HepG2 (cell line): ENCODE results near the gene C11orf58. TPM values are rescaled to one million over a fixed set of nuclear protein-coding genes. Genes with fewer than 3 reads are reported as not detected.

ENCODE experiments used
- ERF ChIP-seq: IDR thresholded peaks from 2 replicates; pipeline ENCODE4 v1.6.1; 2018; ENCODE audit warnings: missing biosample characterization, missing genetic modification reagents
- FOSL2 ChIP-seq: sonication (generic); formaldehyde crosslinking; IDR thresholded peaks from 2 replicates; pipeline ENCODE4 v1.4.0; 2020; ENCODE audit warnings: missing genetic modification reagents
- FOXP1 ChIP-seq, 2 experiments: fragments of 450-650 bp in 1 of 2; IDR thresholded peaks; 2 replicates each; pipeline ENCODE4 v1.6.1; 2017 to 2018; ENCODE audit warnings: antibody characterized with exemption in 1 of 2
- HOXA5 ChIP-seq: sonication (generic); formaldehyde crosslinking; IDR thresholded peaks from 2 replicates; pipeline ENCODE4 v1.4.0; 2020; ENCODE audit warnings: missing genetic modification reagents
- RFXAP ChIP-seq: sonication (generic); formaldehyde crosslinking; IDR thresholded peaks from 2 replicates; pipeline ENCODE4 v1.4.0; 2020; ENCODE audit warnings: missing genetic modification reagents, borderline replicate concordance
- SATB2 ChIP-seq: sonication (generic); formaldehyde crosslinking; IDR thresholded peaks from 2 replicates; pipeline ENCODE4 v1.5.0; 2020; ENCODE audit warnings: missing genetic modification reagents
- SOX5 ChIP-seq: IDR thresholded peaks from 2 replicates; pipeline ENCODE4 v1.6.1; 2016; ENCODE audit warnings: borderline replicate concordance
- SP5 ChIP-seq: IDR thresholded peaks from 2 replicates; pipeline ENCODE4 v1.6.1; 2016; ENCODE audit warnings: low read depth, borderline replicate concordance
- ZC3H4 ChIP-seq: sonication (generic); formaldehyde crosslinking; IDR thresholded peaks from 2 replicates; pipeline ENCODE4 v1.4.0; 2020; ENCODE audit warnings: missing genetic modification reagents, borderline replicate concordance
- ZFP36L1 ChIP-seq: sonication (generic); formaldehyde crosslinking; IDR thresholded peaks from 2 replicates; pipeline ENCODE4 v1.8.0; 2022; ENCODE audit warnings: mild to moderate bottlenecking, missing genetic modification reagents, moderate library complexity
- ZKSCAN5 ChIP-seq: sonication (generic); formaldehyde crosslinking; IDR thresholded peaks from 2 replicates; pipeline ENCODE4 v1.5.1; 2020; ENCODE audit warnings: mild to moderate bottlenecking, missing genetic modification reagents
- ZNF136 ChIP-seq: sonication (generic); formaldehyde crosslinking; IDR thresholded peaks from 2 replicates; pipeline ENCODE4 v1.8.1; 2022; ENCODE audit warnings: low read depth, mild to moderate bottlenecking, moderate library complexity, missing genetic modification reagents
- ZNF138 ChIP-seq: sonication (generic); formaldehyde crosslinking; IDR thresholded peaks from 2 replicates; pipeline ENCODE4 v1.5.0; 2020; ENCODE audit warnings: mild to moderate bottlenecking, low read depth, missing genetic modification reagents
- ZNF160 ChIP-seq: sonication (generic); formaldehyde crosslinking; IDR thresholded peaks from 2 replicates; pipeline ENCODE4 v1.8.0; 2022; ENCODE audit warnings: mild to moderate bottlenecking, inconsistent platforms, missing genetic modification reagents
- ZNF383 ChIP-seq: sonication (generic); formaldehyde crosslinking; IDR thresholded peaks from 2 replicates; pipeline ENCODE4 v1.4.0; 2020; ENCODE audit warnings: missing genetic modification reagents, mild to moderate bottlenecking, borderline replicate concordance
- ZNF44 ChIP-seq: sonication (generic); formaldehyde crosslinking; IDR thresholded peaks from 2 replicates; pipeline ENCODE4 v1.5.1; 2020; ENCODE audit warnings: mild to moderate bottlenecking, missing genetic modification reagents
- ZNF468 ChIP-seq: sonication (generic); formaldehyde crosslinking; IDR thresholded peaks from 2 replicates; pipeline ENCODE4 v1.8.0; 2022; ENCODE audit warnings: mild to moderate bottlenecking, moderate library complexity, missing genetic modification reagents
- ZNF562 ChIP-seq: sonication (generic); formaldehyde crosslinking; IDR thresholded peaks from 2 replicates; pipeline ENCODE4 v1.8.0; 2022; ENCODE audit warnings: missing genetic modification reagents, borderline replicate concordance
- ZNF563 ChIP-seq: sonication (generic); formaldehyde crosslinking; IDR thresholded peaks from 2 replicates; pipeline ENCODE4 v1.8.0; 2022; ENCODE audit warnings: mild to moderate bottlenecking, moderate library complexity, missing genetic modification reagents
- ZNF678 ChIP-seq: sonication (generic); formaldehyde crosslinking; IDR thresholded peaks from 2 replicates; pipeline ENCODE4 v1.4.0; 2020; ENCODE audit warnings: mild to moderate bottlenecking, missing genetic modification reagents
- ZNF768 ChIP-seq: sonication (generic); formaldehyde crosslinking; IDR thresholded peaks from 2 replicates; pipeline ENCODE4 v1.4.0; 2020; ENCODE audit warnings: missing genetic modification reagents
- ZNF782 ChIP-seq: sonication (generic); formaldehyde crosslinking; IDR thresholded peaks from 2 replicates; pipeline ENCODE4 v1.4.0; 2020; ENCODE audit warnings: missing genetic modification reagents, mild to moderate bottlenecking, borderline replicate concordance
- polyA plus RNA-seq, 8 experiments: library from polyadenylated mRNA; depleted of rRNA in 3 of 8; stranded (reverse) in 7 of 8; unstranded in 1 of 8; fragments of >200 nt; fragmentation: Illumina TruSeq in 4 of 8; extraction: Trizol in 4 of 8; gene quantifications; 2 replicates each; pipeline versions ENCODE4 v1.2.1 to v1.2.3, GENCODE V29; 2011 to 2016; ENCODE audit warnings: low read depth in 4 of 8, missing spikeins in 1 of 8, mixed read lengths in 1 of 8; ENCODE audit not compliant: insufficient read depth in 1 of 8
- total RNA-seq, 5 experiments: library from RNA; depleted of rRNA; stranded (reverse); fragments of >200 nt; fragmentation: Illumina TruSeq; extraction: Trizol; gene quantifications; 2 replicates each; pipeline ENCODE4 v1.2.3, GENCODE V29; 2016; ENCODE audit warnings: low read depth in 1 of 5
- TF ChIP-seq, protein P1 (sequence below): sonication (generic); formaldehyde crosslinking; conservative IDR thresholded peaks from 2 replicates; pipeline ENCODE4 v1.4.0; 2020; ENCODE audit warnings: missing genetic modification reagents
- TF ChIP-seq, protein P2 (sequence below): sonication (generic); formaldehyde crosslinking; IDR thresholded peaks from 2 replicates; pipeline ENCODE4 v1.4.0; 2020; ENCODE audit warnings: missing genetic modification reagents, borderline replicate concordance
- TF ChIP-seq, protein P3 (sequence below): sonication (generic); formaldehyde crosslinking; IDR thresholded peaks from 2 replicates; pipeline ENCODE4 v1.5.1; 2020; ENCODE audit warnings: missing genetic modification reagents, mild to moderate bottlenecking, borderline replicate concordance
- TF ChIP-seq, protein P4 (sequence below): IDR thresholded peaks from 2 replicates; pipeline ENCODE4 v1.6.1; 2016; ENCODE audit warnings: control low read depth

The C11orf58 gene
- total and polyA plus RNA-seq, 2 of the 13 experiments (the other 11 are each of a cell fraction or from before 2014, with no cell fraction given), result 83.8 to 167 TPM

GRCh38 chr11:16805938-16806337, 67.5 kb downstream of the C11orf58 start (continued):
- no peak for TF ChIP-seq SP5 (CRISPR knock-in tag)
- no peak for TF ChIP-seq ZNF136
- no peak for TF ChIP-seq ZNF138
- no peak for TF ChIP-seq FOXP1 (IDR thresholded peaks at IDR 0.05)
- TF ChIP-seq FOXP1 (CRISPR knock-in tag; IDR thresholded peaks at IDR 0.05), result no peak
- no peak for TF ChIP-seq ZFP36L1 (CRISPR knock-in tag)
- no peak for TF ChIP-seq ZNF44
- TF ChIP-seq, protein P1, sequence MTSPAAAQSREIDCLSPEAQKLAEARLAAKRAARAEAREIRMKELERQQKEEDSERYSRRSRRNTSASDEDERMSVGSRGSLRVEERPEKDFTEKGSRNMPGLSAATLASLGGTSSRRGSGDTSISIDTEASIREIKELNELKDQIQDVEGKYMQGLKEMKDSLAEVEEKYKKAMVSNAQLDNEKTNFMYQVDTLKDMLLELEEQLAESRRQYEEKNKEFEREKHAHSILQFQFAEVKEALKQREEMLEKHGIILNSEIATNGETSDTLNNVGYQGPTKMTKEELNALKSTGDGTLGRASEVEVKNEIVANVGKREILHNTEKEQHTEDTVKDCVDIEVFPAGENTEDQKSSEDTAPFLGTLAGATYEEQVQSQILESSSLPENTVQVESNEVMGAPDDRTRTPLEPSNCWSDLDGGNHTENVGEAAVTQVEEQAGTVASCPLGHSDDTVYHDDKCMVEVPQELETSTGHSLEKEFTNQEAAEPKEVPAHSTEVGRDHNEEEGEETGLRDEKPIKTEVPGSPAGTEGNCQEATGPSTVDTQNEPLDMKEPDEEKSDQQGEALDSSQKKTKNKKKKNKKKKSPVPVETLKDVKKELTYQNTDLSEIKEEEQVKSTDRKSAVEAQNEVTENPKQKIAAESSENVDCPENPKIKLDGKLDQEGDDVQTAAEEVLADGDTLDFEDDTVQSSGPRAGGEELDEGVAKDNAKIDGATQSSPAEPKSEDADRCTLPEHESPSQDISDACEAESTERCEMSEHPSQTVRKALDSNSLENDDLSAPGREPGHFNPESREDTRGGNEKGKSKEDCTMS (CRISPR knock-in tag), result no peak
- no peak for TF ChIP-seq ERF
- TF ChIP-seq ZKSCAN5 (CRISPR knock-in tag), result no peak
- TF ChIP-seq, protein P2, sequence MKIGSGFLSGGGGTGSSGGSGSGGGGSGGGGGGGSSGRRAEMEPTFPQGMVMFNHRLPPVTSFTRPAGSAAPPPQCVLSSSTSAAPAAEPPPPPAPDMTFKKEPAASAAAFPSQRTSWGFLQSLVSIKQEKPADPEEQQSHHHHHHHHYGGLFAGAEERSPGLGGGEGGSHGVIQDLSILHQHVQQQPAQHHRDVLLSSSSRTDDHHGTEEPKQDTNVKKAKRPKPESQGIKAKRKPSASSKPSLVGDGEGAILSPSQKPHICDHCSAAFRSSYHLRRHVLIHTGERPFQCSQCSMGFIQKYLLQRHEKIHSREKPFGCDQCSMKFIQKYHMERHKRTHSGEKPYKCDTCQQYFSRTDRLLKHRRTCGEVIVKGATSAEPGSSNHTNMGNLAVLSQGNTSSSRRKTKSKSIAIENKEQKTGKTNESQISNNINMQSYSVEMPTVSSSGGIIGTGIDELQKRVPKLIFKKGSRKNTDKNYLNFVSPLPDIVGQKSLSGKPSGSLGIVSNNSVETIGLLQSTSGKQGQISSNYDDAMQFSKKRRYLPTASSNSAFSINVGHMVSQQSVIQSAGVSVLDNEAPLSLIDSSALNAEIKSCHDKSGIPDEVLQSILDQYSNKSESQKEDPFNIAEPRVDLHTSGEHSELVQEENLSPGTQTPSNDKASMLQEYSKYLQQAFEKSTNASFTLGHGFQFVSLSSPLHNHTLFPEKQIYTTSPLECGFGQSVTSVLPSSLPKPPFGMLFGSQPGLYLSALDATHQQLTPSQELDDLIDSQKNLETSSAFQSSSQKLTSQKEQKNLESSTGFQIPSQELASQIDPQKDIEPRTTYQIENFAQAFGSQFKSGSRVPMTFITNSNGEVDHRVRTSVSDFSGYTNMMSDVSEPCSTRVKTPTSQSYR (CRISPR knock-in tag), result no peak
- no peak for TF ChIP-seq ZC3H4
- TF ChIP-seq, protein P3, sequence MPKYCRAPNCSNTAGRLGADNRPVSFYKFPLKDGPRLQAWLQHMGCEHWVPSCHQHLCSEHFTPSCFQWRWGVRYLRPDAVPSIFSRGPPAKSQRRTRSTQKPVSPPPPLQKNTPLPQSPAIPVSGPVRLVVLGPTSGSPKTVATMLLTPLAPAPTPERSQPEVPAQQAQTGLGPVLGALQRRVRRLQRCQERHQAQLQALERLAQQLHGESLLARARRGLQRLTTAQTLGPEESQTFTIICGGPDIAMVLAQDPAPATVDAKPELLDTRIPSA, result no peak
- no peak for TF ChIP-seq RFXAP (CRISPR knock-in tag)
- no peak for TF ChIP-seq ZNF782 (CRISPR knock-in tag)
- TF ChIP-seq, protein P4, sequence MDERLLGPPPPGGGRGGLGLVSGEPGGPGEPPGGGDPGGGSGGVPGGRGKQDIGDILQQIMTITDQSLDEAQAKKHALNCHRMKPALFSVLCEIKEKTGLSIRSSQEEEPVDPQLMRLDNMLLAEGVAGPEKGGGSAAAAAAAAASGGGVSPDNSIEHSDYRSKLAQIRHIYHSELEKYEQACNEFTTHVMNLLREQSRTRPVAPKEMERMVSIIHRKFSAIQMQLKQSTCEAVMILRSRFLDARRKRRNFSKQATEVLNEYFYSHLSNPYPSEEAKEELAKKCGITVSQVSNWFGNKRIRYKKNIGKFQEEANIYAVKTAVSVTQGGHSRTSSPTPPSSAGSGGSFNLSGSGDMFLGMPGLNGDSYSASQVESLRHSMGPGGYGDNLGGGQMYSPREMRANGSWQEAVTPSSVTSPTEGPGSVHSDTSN (CRISPR knock-in tag), result no peak
- no peak for TF ChIP-seq ZNF768 (CRISPR knock-in tag)
- TF ChIP-seq ZNF468, result no peak
- TF ChIP-seq ZNF160, result no peak
- TF ChIP-seq SATB2 (CRISPR knock-in tag), result no peak
- no peak for TF ChIP-seq ZNF562
- peak; percentile 31; the same call in 1 of the 2 replicates for TF ChIP-seq FOSL2 (CRISPR knock-in tag)
- TF ChIP-seq ZNF678 (CRISPR knock-in tag), result no peak
- TF ChIP-seq ZNF563 (CRISPR knock-in tag), result no peak
- TF ChIP-seq ZNF383 (CRISPR knock-in tag), result no peak
- TF ChIP-seq SOX5 (CRISPR knock-in tag), result 0 out of 2 replicates have a peak, but pooled peaks have one; percentile 49
- TF ChIP-seq HOXA5 (CRISPR knock-in tag), result no peak
